Measurements from ENCODE around the gene FBXW7. TPM values are rescaled to one million over a fixed set of nuclear protein-coding genes. Genes with fewer than 3 reads are reported as not detected.

Gene FBXW7, protein sequence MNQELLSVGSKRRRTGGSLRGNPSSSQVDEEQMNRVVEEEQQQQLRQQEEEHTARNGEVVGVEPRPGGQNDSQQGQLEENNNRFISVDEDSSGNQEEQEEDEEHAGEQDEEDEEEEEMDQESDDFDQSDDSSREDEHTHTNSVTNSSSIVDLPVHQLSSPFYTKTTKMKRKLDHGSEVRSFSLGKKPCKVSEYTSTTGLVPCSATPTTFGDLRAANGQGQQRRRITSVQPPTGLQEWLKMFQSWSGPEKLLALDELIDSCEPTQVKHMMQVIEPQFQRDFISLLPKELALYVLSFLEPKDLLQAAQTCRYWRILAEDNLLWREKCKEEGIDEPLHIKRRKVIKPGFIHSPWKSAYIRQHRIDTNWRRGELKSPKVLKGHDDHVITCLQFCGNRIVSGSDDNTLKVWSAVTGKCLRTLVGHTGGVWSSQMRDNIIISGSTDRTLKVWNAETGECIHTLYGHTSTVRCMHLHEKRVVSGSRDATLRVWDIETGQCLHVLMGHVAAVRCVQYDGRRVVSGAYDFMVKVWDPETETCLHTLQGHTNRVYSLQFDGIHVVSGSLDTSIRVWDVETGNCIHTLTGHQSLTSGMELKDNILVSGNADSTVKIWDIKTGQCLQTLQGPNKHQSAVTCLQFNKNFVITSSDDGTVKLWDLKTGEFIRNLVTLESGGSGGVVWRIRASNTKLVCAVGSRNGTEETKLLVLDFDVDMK
- polyA plus RNA-seq = 19.2 TPM
- long read RNA-seq, donor 1, partial matches to known transcripts = 0 of 2 reads
- long read RNA-seq, donor 1, other reads (novel, unspliced or antisense) = 0 of 2 reads
- long read RNA-seq, donor 2, transcript FBXW7-210 (2 exons, 528 nt) = major isoform, 6 of 6 reads
- long read RNA-seq, donor 2, partial matches to known transcripts = 0 of 6 reads
- long read RNA-seq, donor 2, other reads (novel, unspliced or antisense) = 0 of 6 reads
- long read RNA-seq, donor 3, full-length matches to known transcripts = 9 of 9 reads
- long read RNA-seq, donor 3, partial matches to known transcripts = 0 of 9 reads
- long read RNA-seq, donor 3, other reads (novel, unspliced or antisense) = 0 of 9 reads
- long read RNA-seq, donor 4 = 0 reads
- long read RNA-seq, donor 5, partial matches to known transcripts = 0 of 5 reads
- long read RNA-seq, donor 5, other reads (novel, unspliced or antisense) = 0 of 5 reads
- long read RNA-seq, donor 6, transcript FBXW7-210 (2 exons, 528 nt) = major isoform, 5 of 8 reads
- long read RNA-seq, donor 6, partial matches to known transcripts = 0 of 8 reads
- long read RNA-seq, donor 6, other reads (novel, unspliced or antisense) = 0 of 8 reads
- long read RNA-seq, donor 7 = 0 reads
- long read RNA-seq, donor 8, partial matches to known transcripts = 0 of 3 reads
- long read RNA-seq, donor 8, other reads (novel, unspliced or antisense) = 0 of 3 reads
- long read RNA-seq, donor 9, partial matches to known transcripts = 0 of 2 reads
- long read RNA-seq, donor 9, other reads (novel, unspliced or antisense) = 0 of 2 reads
- long read RNA-seq, donor 10, full-length matches to known transcripts = 4 of 4 reads
- long read RNA-seq, donor 10, partial matches to known transcripts = 0 of 4 reads
- long read RNA-seq, donor 10, other reads (novel, unspliced or antisense) = 0 of 4 reads
- long read RNA-seq, donor 11, partial matches to known transcripts = 0 of 4 reads
- long read RNA-seq, donor 11, other reads (novel, unspliced or antisense) = 0 of 4 reads

DNA sequence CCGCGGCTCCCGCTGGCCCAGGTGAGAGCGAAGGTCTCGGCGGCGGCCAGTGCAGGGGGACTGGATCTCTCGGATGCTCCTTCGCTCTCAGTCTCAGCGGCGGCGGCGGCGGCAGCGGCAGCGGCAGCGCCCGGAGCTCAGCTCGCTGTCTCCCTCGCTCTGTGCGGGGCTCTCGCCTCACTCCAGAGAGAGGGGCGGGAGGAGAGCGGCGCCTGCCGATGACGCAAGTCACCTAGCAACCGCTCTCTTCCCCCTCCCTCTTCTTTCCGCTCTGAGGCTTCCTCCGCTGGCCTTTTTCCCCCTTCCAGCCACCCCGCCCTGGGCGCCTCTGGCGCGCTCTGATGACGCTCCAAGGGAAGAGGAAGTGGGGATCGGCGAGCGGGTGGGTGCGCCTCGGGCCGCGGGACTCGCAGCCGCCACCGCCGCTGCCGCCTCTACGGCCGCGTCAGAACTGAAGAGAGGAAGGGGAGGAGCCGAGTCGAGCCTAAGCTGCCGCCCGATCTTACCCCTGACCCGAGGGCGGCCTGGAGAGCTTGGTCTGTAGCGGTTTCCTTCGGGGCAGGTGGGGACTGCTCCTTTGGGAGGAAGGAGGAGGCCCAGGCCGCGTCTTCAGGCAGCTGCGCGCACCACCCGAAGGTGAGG is at the start of gene FBXW7:
Gene FBXW7, minus strand, starts transcription at position 190 of the 642 bp plus-strand sequence. CDS start 124,289 bp downstream, outside the sequence.
- Histone ChIP-seq H3K27me3 (ENCODE audit: control insufficient read depth, insufficient read depth, low read length) (no peaks in the 10 kb centered on the region), H3K36me3 (ENCODE audit: control insufficient read depth, insufficient read depth, low read length) (peaks cover 7% of the 10 kb centered on the region), H3K27ac (ENCODE audit: low read length) (peak within 1 kb of the TSS; percentile 98), H3K4me3 (ENCODE audit: low read length) (peak within 1 kb of the TSS; percentile 85), H3K9me3 (ENCODE audit: control insufficient read depth, low read depth, low read length) (peaks cover 12% of the 10 kb centered on the region), H3K4me1 (ENCODE audit: control insufficient read depth, insufficient read depth, low read length) (peaks cover 13% of the 10 kb centered on the region)
- peak; percentile 99 to 100 for DNase-seq
- WGBS (ENCODE audit: insufficient coverage, low lambda C conversion rate) = no CpG with 5 or more reads among the region's 63 CpGs

DNA sequence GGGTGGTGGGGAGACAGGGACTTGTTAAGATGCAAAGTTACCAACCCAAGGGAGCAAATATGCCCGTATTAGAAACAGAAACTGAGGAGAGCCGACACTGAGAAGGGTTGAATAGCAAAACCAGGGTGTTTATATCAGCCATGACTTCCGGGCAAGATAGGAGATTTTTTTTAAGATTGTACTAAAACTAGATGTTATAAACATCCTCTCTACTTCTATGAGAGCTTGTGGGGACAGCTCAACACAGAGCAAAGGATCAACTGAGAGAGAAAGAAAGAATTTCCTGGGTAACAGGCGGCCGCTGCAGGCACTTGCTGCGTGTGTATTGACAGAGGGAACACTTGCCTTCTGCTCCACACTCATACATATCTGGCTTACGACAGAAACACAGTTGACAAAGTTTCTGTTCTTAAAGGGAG is 49.1 kb upstream of the FBXW7 start:
- no peak for DNase-seq
- Histone ChIP-seq H3K27ac (ENCODE audit: low read length) (no peak overlapping the region), H3K4me1 (ENCODE audit: control insufficient read depth, insufficient read depth, low read length) (peaks cover 4% of the 10 kb centered on the region), H3K36me3 (ENCODE audit: control insufficient read depth, insufficient read depth, low read length) (no peaks in the 10 kb centered on the region), H3K27me3 (ENCODE audit: control insufficient read depth, insufficient read depth, low read length) (no peaks in the 10 kb centered on the region), H3K4me3 (ENCODE audit: low read length) (no peak overlapping the region), H3K9me3 (ENCODE audit: control insufficient read depth, low read depth, low read length) (peaks cover 6% of the 10 kb centered on the region)
- WGBS (ENCODE audit: insufficient coverage, low lambda C conversion rate) = 50% methylated on average over 1 of the region's 7 CpGs

DNA sequence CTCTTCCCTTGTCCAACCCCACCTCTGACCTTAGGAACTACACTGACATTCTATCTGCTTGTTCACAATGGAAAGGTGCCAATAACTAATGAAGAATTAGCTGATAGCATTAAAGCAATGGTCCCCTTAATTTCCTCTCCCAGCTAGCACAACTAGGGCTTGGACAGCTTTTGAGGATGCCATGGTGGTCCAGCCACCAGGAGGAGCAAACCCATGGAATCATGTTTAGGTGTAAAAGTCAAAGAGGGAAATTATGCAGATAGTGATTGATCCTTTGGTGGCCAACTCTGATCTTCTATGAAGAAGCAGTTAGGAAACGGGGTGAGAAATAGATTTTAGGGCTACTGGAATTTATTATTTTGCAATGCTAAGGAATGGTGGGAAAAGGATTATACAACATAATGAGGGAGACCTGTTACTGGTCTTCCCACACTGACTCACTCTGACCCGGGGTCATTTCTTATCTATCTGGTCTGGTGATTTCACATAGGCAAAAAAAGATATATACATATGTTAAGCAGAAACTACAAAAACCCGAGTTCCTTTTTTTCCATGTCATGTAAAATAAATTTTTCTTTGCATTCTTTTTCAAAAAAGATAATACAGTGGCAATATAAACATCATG is 45.8 kb upstream of the FBXW7 start:
- H3K4me3 ChIP-seq (ENCODE audit: low read length) = no peak overlapping the region
- H3K9me3 ChIP-seq (ENCODE audit: control insufficient read depth, low read depth, low read length) = no peaks in the 10 kb centered on the region
- H3K36me3 ChIP-seq (ENCODE audit: control insufficient read depth, insufficient read depth, low read length) = no peaks in the 10 kb centered on the region
- DNase-seq = peak in 1 of 2 donors; percentile 48
- H3K27ac ChIP-seq (ENCODE audit: low read length) = no peak overlapping the region
- no peaks in the 10 kb centered on the region for H3K27me3 ChIP-seq (ENCODE audit: control insufficient read depth, insufficient read depth, low read length)
- 88% methylated on average over 1 of the region's 3 CpGs for WGBS (ENCODE audit: insufficient coverage, low lambda C conversion rate)
- peaks cover 15% of the 10 kb centered on the region for H3K4me1 ChIP-seq (ENCODE audit: control insufficient read depth, insufficient read depth, low read length)

GRCh38 chr4:152579916-152580315 is 44.0 kb upstream of the FBXW7 start:
- no peaks in the 10 kb centered on the region for H3K36me3 ChIP-seq (ENCODE audit: control insufficient read depth, insufficient read depth, low read length)
- no peak for DNase-seq
- H3K4me1 ChIP-seq (ENCODE audit: control insufficient read depth, insufficient read depth, low read length) = peaks cover 15% of the 10 kb centered on the region
- H3K4me3 ChIP-seq (ENCODE audit: low read length) = no peak overlapping the region
- whole genome bisulfite sequencing (ENCODE audit: insufficient coverage, low lambda C conversion rate) = no CpG with 5 or more reads among the region's 6 CpGs
- H3K27ac ChIP-seq (ENCODE audit: low read length) = peak overlapping the region; percentile 60
- H3K9me3 ChIP-seq (ENCODE audit: control insufficient read depth, low read depth, low read length) = no peaks in the 10 kb centered on the region
- H3K27me3 ChIP-seq (ENCODE audit: control insufficient read depth, insufficient read depth, low read length) = no peaks in the 10 kb centered on the region

DNA sequence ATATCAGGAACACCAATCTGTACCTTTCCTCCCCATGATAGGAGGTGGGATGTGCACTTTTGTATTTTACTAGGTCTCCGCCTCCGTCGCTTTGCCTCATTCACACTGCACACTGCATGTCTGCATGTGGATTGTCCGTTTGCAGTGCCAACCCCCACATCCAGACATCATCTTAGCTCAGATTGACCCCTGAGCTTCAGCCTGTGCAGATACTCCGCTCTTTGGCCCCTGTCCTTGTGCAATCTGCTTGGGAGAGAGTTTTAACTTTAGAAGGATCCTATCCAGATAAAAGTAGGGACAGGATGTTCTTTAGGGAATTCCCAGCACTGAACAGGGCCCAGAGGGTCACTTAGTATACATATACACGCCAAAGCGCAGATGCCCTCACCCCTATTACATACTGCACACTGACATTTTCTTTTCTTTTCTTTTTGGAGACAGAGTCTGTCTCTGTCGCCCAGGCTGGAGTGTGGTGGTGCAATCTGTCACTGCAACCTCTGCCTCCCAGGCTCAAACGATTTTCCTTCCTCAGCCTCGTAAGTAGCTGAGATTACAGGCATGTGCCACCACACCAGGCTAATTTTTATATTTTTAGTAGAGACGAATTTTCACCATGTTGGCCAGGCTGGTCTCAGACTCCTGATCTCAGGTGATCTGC is 43.3 kb upstream of the FBXW7 start:
- H3K36me3 ChIP-seq (ENCODE audit: control insufficient read depth, insufficient read depth, low read length) = no peaks in the 10 kb centered on the region
- H3K4me3 ChIP-seq (ENCODE audit: low read length) = no peak overlapping the region
- peak; percentile 48 to 61 for DNase-seq
- no CpG with 5 or more reads among the region's 11 CpGs for WGBS (ENCODE audit: insufficient coverage, low lambda C conversion rate)
- H3K9me3 ChIP-seq (ENCODE audit: control insufficient read depth, low read depth, low read length) = no peaks in the 10 kb centered on the region
- peaks cover 15% of the 10 kb centered on the region for H3K4me1 ChIP-seq (ENCODE audit: control insufficient read depth, insufficient read depth, low read length)
- H3K27ac ChIP-seq (ENCODE audit: low read length) = peak overlapping the region; percentile 60
- H3K27me3 ChIP-seq (ENCODE audit: control insufficient read depth, insufficient read depth, low read length) = no peaks in the 10 kb centered on the region

GRCh38 chr4:152578670-152579069 is 42.8 kb upstream of the FBXW7 start:
- Histone ChIP-seq H3K27ac (ENCODE audit: low read length) (peak overlapping the region; percentile 30), H3K9me3 (ENCODE audit: control insufficient read depth, low read depth, low read length) (no peaks in the 10 kb centered on the region), H3K27me3 (ENCODE audit: control insufficient read depth, insufficient read depth, low read length) (no peaks in the 10 kb centered on the region), H3K4me3 (ENCODE audit: low read length) (no peak overlapping the region), H3K4me1 (ENCODE audit: control insufficient read depth, insufficient read depth, low read length) (peaks cover 15% of the 10 kb centered on the region), H3K36me3 (ENCODE audit: control insufficient read depth, insufficient read depth, low read length) (no peaks in the 10 kb centered on the region)
- no CpG with 5 or more reads among the region's 1 CpG for WGBS (ENCODE audit: insufficient coverage, low lambda C conversion rate)
- DNase-seq = no peak

DNA sequence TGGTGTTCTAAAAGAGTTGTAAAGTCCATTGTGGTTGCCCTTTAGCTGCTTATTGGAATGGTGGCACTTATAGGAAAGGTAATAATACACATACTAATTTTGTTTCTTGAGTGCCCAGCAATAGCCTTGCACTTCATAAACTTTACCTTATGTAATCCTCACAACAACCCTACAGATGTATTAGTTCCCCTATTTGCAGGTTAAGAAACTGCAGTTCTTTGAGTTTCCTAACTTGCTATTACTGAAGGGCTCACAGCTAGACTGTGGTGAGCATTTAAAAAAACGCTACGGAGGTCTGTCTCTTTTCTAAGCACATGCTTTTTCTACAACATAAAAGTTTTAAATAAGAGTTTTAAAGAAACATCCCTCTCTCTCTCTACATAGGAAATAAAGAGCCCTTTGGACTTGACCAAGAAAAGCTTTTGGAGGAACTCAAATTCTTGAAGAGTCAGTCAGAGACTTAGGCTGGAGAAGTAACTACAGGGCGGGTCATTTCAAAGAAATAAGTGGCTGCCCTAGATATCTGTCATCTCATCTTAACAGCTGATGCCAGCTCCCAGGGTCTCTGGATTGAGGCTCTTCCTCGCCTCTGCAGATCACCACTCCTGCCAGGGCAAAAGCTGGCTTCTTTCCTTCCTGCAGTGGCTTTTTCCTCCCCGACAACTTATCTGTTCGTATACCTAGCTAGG is 42.0 kb upstream of the FBXW7 start:
- no peaks in the 10 kb centered on the region for H3K9me3 ChIP-seq (ENCODE audit: control insufficient read depth, low read depth, low read length)
- no peak overlapping the region for H3K27ac ChIP-seq (ENCODE audit: low read length)
- H3K4me1 ChIP-seq (ENCODE audit: control insufficient read depth, insufficient read depth, low read length) = peaks cover 15% of the 10 kb centered on the region
- WGBS (ENCODE audit: insufficient coverage, low lambda C conversion rate) = 24% methylated on average over 2 of the region's 6 CpGs
- H3K27me3 ChIP-seq (ENCODE audit: control insufficient read depth, insufficient read depth, low read length) = no peaks in the 10 kb centered on the region
- DNase-seq = no peak
- H3K36me3 ChIP-seq (ENCODE audit: control insufficient read depth, insufficient read depth, low read length) = no peaks in the 10 kb centered on the region
- H3K4me3 ChIP-seq (ENCODE audit: low read length) = no peak overlapping the region

DNA sequence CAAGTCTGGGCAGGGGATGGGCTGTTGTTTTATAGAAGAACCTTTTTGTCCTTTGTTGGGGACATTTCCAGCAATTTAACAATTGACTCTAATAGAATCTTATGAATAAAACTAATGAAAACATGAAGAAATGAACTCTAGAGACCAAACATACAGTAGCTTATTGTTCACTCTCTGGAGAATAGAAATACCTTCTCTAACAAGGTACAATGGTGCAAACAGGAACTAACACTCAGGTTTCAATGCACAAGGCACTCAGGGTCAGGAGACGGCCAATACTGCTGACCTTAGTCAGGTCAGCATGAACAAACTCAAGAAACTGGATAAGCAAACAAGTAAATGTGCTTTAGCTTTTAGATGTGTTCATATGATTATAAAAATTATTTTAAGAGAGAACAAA is 39.6 kb upstream of the FBXW7 start:
- H3K27me3 ChIP-seq (ENCODE audit: control insufficient read depth, insufficient read depth, low read length) = no peaks in the 10 kb centered on the region
- DNase-seq = no peak
- no peak overlapping the region for H3K27ac ChIP-seq (ENCODE audit: low read length)
- H3K9me3 ChIP-seq (ENCODE audit: control insufficient read depth, low read depth, low read length) = no peaks in the 10 kb centered on the region
- peaks cover 16% of the 10 kb centered on the region for H3K4me1 ChIP-seq (ENCODE audit: control insufficient read depth, insufficient read depth, low read length)
- no peak overlapping the region for H3K4me3 ChIP-seq (ENCODE audit: low read length)
- WGBS (ENCODE audit: insufficient coverage, low lambda C conversion rate) = 40% methylated on average over 1 of the region's 1 CpG
- H3K36me3 ChIP-seq (ENCODE audit: control insufficient read depth, insufficient read depth, low read length) = no peaks in the 10 kb centered on the region

All from large intestine (tissue), 12 donors.